Measurements from ENCODE around the gene TSHZ2.
"Not testable (repeated sequence)": the region's sequence is repeated elsewhere in the genome, so short reads cannot be mapped to it uniquely, and the experiment has no call there.

Gene TSHZ2

DNA sequence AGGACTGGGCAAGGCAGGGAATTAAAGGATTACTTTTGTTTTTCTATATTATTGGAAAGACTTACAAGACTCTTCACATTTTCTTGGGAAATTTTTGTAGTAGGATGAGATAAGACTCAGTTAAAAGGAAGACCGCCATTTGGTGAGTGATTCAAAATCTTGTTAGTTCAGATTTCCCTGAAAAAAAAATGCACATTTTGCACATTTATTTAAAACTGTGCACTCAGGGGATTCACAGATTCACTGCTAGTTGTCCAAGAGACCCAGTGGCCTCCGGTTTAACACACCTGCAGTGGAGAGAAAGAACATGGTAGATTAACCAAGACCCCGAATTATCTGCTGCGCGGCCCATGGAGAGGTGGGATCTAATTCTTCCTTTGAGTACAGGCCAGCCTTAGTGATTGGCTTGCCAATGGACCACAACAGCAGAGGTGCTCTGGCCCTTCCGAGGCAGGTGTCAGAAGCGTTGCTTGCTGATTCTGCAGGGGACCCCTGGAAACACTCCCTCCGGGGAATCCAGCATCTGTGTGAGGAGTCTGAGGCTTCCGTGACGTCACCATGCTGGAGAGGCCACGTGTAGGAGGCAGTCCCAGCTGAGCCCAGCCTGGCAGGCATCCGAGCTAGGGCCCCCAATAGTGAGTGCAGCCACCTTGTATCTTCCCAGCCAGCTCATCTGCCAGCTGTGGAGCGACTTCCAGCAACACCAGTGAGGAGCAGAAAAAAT lies 552.6 kb downstream of the TSHZ2 start:
- DNase-seq: no peak

DNA sequence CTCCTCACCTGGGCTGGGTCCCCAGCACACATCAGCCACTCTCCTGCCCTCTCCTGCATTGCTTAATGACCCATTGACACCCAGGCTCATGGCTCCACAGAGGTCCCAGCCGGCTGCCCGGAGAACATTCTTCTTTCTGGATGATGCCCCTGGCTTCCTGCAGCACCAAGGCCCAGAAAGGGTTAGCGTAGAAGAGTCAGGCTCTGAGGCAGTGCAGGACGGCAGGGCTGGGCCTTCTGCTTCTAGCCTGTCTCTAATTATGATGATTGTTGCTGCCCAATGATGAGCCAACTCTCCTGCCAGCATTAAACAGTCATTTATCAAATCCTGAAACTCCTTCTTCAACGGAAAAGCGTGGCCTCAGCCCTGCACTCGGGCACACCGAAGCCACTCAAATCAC lies 555.0 kb downstream of the TSHZ2 start:
- no peak for DNase-seq

DNA sequence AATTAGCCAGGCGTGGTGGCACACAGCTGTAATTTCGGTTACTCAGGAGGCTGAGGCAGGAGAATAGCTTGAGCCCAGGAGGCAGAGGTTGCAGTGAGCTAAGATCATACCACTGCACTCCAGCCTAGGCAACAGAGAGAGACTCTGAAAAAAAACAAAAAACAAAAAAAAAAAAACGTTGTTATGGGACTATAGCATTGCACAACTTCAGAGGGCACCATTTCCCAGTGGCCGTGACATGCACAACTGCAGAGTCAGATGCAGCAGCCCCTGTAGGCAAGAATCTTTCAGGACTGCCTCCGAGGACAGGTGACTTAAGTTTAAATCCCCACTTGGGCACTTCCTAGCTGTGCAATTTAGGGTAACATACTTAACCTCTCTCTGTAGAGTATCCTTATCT lies 557.5 kb downstream of the TSHZ2 start:
- no peak for DNase-seq

DNA sequence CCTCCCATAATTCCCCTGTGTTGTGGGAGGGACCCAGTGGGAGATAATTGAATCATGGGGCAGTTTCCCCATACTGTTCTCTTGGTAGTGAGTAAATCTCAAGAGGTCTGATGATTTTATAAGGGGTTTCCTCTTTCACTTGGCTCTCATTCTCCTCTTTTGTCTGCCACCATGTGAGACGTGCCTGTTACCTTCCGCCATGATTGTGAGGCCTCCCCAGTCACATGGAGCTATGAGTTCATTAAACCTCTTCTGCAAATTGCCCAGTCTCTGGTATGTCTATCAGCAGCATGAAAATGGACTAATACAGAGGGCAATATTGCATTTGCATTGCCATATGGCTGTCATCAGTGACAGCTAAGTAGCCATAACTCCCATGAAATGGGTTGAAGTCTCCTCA lies 558.3 kb downstream of the TSHZ2 start:
- DNase-seq: no peak

DNA sequence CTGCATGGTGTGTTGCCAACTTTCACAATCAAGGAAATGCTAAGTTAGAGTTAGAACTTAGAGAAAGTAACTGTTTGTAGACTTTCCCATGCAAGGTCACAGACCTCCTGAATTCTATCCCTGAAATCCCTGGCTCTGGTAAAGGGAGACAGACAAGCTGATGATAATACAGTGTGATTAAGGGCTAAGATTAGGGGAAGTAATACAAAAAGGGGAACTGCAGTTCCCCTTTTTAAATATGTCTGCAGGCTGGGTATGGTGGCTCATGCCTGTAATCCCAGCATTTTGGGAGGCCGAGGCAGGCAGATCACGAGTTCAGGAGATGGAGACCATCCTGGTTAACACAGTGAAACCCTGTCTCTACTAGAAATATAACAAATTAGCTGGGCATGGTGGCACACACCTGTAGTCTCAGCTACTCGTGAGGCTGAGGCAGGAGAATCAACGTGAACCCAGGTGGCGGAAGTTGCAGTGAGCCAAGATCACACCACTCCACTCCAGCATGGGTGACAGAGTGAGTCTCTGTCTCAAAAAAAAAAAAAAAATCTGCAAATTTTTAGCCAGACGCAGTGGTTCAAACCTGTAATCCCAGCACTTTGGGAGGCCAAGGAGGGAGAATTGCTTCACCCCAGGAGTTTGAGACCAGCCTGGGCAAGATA lies 560.6 kb downstream of the TSHZ2 start:
- DNase-seq: not testable (repeated sequence)

DNA sequence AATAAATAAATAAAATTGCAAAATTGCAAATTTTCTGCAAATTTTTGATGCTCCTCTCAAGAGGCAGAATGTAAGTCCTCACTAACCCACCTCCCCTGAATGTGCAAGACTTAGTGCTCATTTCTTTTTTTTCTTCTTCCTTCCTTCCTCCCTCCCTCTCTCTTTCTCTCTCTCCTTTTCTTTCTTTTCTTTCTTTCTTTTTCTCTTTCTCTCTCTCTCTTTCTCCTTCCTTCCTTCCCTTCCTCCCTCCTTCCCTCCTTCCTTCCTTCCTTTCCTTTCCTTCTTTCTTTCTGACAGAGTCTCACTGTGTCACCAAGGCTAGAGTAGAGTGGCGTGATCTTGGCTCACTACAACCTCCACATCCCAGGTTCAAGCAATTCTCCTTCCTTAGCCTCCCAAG lies 561.3 kb downstream of the TSHZ2 start:
- no peak for DNase-seq

DNA sequence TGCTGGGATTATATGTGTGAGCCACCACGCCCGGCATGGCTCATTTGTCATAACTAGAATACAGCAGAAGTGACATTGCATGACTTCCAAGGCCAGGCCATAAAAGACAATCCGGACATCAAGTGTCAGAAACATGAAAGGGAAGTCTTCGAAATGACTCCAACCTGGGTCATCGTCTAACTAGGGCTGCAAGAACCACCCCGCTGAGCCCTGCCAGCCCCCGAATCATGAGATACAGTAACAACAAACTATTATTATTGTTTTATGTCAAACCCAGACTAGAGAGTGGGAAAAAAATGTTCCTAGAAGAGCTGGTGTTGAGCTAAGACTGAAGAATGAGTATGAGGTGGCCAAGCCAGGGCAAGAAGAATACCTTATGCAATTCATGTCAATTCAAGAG lies 561.9 kb downstream of the TSHZ2 start:
- DNase-seq: no peak

DNA sequence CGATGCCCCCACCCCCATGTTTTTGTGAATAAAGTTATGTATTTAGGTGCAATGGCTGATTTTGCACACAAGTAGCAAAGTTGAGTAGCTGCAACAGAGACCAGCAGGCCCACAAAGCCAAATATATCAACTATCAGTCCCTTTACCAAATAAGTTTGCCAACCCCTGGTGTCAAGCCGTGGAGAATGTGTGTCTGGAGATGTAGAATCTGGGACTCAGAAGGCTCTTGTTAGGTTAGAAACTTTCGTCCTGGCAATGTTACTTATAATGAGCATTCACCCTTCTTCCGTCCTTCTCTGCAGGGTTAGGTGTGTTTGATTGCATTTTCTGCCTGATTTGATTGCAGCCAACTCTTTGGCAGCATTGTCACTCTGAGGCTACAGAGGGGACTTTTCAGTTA lies 563.7 kb downstream of the TSHZ2 start:
- no peak for DNase-seq

DNA sequence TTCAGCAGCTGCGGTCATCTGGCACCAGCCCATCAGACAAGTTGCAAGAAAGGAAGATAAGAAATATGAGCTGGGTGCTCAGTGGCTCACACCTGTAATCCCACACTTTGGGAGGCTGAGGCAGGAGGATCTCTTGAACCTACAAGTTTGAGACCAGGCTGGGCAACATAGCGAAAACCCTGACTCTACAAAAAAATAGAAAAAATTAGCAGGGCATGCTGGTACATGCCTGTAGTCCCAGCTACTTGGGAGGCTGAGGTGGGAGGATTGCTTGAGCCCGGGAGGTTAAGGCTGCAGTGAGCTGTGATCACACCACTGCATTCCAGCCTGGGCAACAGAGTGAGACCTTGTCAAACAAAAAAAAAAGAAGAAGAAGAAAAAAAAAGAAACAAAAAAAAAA lies 564.2 kb downstream of the TSHZ2 start:
- DNase-seq: not testable (repeated sequence)

DNA sequence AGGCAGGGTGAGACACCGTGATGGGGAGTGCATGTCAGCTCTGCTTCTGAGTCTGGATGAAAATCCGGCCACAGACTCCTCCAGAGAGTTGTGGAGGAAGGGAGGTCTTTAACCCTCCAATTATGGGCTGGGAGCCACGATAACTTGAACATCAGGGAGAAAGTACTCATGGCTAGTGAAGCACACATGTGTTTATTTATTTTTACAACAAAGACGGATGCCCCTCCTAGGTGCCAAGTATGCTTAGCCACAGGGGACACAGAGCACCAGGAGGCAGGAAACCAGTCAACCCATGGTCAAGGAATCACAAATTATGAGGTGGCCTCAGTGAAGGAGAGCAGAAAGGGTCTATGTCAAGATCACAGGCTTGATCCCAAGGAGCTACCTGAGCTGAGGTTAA lies 567.4 kb downstream of the TSHZ2 start:
- no peak for DNase-seq
